Type B pancreatic cell (in vitro differentiated cells): Measurements from ENCODE around the gene MEX3D. TPM values are rescaled to one million over a fixed set of nuclear protein-coding genes. Genes with fewer than 3 reads are reported as not detected.

ENCODE experiments used
- DNase-seq: peaks from one replicate; pipeline ENCODE4 v3.0.0; 2021; ENCODE audit warnings: mixed read lengths; ENCODE audit not compliant: unreplicated experiment; ENCODE audit errors: extremely low spot score
- H3K27ac Mint-ChIP-seq: 2 replicates; pipeline ENCODE4 v1.8.0; 2021; ENCODE audit warnings: mild to moderate bottlenecking, mixed read lengths
- H3K27me3 Mint-ChIP-seq: 2 replicates; pipeline ENCODE4 v1.8.0; 2021; ENCODE audit warnings: mixed read lengths
- H3K36me3 Mint-ChIP-seq: 2 replicates; pipeline ENCODE4 v1.8.0; 2021; ENCODE audit warnings: mixed read lengths
- H3K4me1 Mint-ChIP-seq: one replicate; pipeline ENCODE4 v1.8.0; 2021; ENCODE audit warnings: mixed read lengths; ENCODE audit not compliant: unreplicated experiment
- H3K4me3 Mint-ChIP-seq: 2 replicates; pipeline ENCODE4 v1.8.0; 2021; ENCODE audit warnings: mild to moderate bottlenecking, mixed read lengths
- H3K9me3 Mint-ChIP-seq: 2 replicates; pipeline ENCODE4 v1.8.0; 2021; ENCODE audit warnings: mixed read lengths
- CTCF ChIP-seq: fragments of 200-600 bp; sonication (generic); conservative IDR thresholded peaks from 2 replicates; pipeline ENCODE4 v1.5.0; 2021; ENCODE audit warnings: antibody characterized with exemption, mild to moderate bottlenecking
- total RNA-seq: library from RNA; stranded (reverse); gene quantifications from 2 replicates; pipeline ENCODE4 v1.2.1, GENCODE V29; 2021; ENCODE audit warnings: low replicate concordance

Gene MEX3D
- total RNA-seq, 1 donor from 2014 or later, result 82.0 TPM

GRCh38 chr19:1584500-1585242, 16.5 kb upstream of the MEX3D start:
- no peaks in the 10 kb centered on the region for H3K9me3 Mint-ChIP-seq
- no peak for TF ChIP-seq CTCF
- no peak overlapping the region for H3K4me3 Mint-ChIP-seq
- DNase-seq, result no peak
- H3K27ac Mint-ChIP-seq, result no peak overlapping the region
- no peaks in the 10 kb centered on the region for H3K4me1 Mint-ChIP-seq
- peaks cover 3% of the 10 kb centered on the region for H3K36me3 Mint-ChIP-seq
- no peaks in the 10 kb centered on the region for H3K27me3 Mint-ChIP-seq

- H3K27me3 Mint-ChIP-seq, result no peaks in the 10 kb centered on the region
- no peaks in the 10 kb centered on the region for H3K9me3 Mint-ChIP-seq
- peak overlapping the region; percentile 86 for H3K27ac Mint-ChIP-seq
- H3K4me3 Mint-ChIP-seq, result no peak overlapping the region
- H3K36me3 Mint-ChIP-seq, result no peaks in the 10 kb centered on the region
- TF ChIP-seq CTCF, result no peak
- no peak for DNase-seq
- H3K4me1 Mint-ChIP-seq, result no peaks in the 10 kb centered on the region
These were observed 14.1 kb upstream of the MEX3D start for GRCh38 chr19:1582201-1582600.

GRCh38 chr19:1580957-1581356, 12.8 kb upstream of the MEX3D start:
- no peaks in the 10 kb centered on the region for H3K36me3 Mint-ChIP-seq
- no peaks in the 10 kb centered on the region for H3K9me3 Mint-ChIP-seq
- no peak overlapping the region for H3K27ac Mint-ChIP-seq
- H3K4me1 Mint-ChIP-seq, result no peaks in the 10 kb centered on the region
- H3K27me3 Mint-ChIP-seq, result no peaks in the 10 kb centered on the region
- no peak for TF ChIP-seq CTCF
- no peak overlapping the region for H3K4me3 Mint-ChIP-seq
- no peak for DNase-seq

- no peak for DNase-seq
- Mint-ChIP-seq H3K4me1 (no peaks in the 10 kb centered on the region), H3K4me3 (no peak overlapping the region), H3K36me3 (no peaks in the 10 kb centered on the region), H3K27me3 (no peaks in the 10 kb centered on the region), H3K9me3 (no peaks in the 10 kb centered on the region), H3K27ac (no peak overlapping the region)
- no peak for TF ChIP-seq CTCF
These were observed 12.3 kb upstream of the MEX3D start for GRCh38 chr19:1580382-1580781.

- H3K4me3 Mint-ChIP-seq, result no peak overlapping the region
- H3K27me3 Mint-ChIP-seq, result no peaks in the 10 kb centered on the region
- H3K9me3 Mint-ChIP-seq, result no peaks in the 10 kb centered on the region
- no peak for DNase-seq
- no peak for TF ChIP-seq CTCF
- no peaks in the 10 kb centered on the region for H3K4me1 Mint-ChIP-seq
- no peaks in the 10 kb centered on the region for H3K36me3 Mint-ChIP-seq
- no peak overlapping the region for H3K27ac Mint-ChIP-seq
These were observed 11.1 kb upstream of the MEX3D start for GRCh38 chr19:1579222-1579621.
